GM12872 (cell line): ENCODE data around the gene KAT6B.

Experiments used
- CTCF ChIP-seq: IDR thresholded peaks from 3 replicates; pipeline ENCODE4 v1.5.1; 2011; ENCODE audit warnings: low read depth, mild to moderate bottlenecking, low read length, moderate library complexity; ENCODE audit not compliant: insufficient read depth

Gene KAT6B

GRCh38 chr10:75063461-75064230, 237.2 kb downstream of the KAT6B start:
- TF ChIP-seq CTCF, result no peak

- TF ChIP-seq CTCF, result no peak
Observed at GRCh38 chr10:75065076-75065475, 238.7 kb downstream of the KAT6B start.

- TF ChIP-seq CTCF, result no peak
Observed at GRCh38 chr10:75066271-75066670, 239.9 kb downstream of the KAT6B start.

DNA sequence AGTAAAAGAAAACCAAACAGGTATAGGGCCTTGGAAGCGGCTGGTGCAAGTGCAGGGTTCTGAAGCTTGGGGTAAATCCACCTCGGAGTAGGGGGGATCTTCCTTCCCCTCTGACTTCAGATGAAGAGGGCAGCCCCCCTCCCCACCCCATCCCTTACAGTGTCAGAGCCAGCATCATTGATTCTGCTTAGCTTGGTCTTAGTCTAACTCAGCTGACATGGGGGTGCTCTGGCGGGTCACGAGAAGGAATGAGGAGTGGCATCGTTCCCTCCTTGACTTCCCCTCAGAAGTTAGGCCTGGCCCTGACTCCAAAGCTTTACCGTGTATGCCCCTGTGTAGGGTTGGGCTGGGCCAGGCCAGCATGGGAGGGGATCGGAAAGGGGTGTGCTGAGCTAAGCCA, 240.9 kb downstream of the KAT6B start:
- TF ChIP-seq CTCF, result no peak

DNA sequence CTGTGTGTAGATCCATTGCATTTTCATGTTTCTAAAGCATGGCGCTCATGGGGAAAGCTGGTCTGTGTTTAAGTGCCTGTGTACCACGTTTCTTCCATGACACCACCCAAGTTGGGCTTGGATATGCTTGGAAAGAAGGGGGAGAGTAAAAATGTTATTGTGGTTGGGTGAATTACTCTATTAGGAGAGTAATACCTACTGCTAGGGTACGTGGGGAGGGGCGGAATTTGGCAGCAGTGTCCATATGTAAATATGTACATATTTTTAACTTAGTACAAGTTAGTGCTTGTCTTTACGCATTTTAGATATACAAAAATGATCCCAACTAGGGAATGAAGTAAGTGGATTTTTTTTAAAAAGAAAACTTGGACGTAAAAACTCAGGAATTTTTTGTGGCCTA, 242.1 kb downstream of the KAT6B start:
- TF ChIP-seq CTCF, result no peak

DNA sequence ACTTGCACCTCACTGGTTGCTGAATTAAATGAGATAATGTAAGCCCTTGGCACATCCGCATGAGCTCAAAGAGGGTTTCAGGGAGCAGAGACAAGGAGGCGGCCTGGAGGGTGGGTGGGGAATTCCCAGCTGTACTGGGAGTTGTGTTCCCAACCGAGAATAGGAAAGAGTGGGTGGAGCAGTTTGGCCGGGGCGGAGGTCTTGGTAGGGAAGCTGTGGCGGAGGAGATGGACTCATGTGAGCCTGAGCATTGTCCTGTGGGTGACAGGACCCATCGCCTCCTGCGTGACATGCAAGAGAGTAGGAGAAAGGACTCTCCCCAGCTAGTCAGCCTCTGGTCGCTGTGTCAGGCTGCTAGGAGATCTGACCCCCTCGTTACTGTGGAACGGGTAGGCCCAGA, 244.1 kb downstream of the KAT6B start:
- no peak for TF ChIP-seq CTCF

- TF ChIP-seq CTCF, result no peak
Observed at GRCh38 chr10:75070961-75071428, 244.6 kb downstream of the KAT6B start.

DNA sequence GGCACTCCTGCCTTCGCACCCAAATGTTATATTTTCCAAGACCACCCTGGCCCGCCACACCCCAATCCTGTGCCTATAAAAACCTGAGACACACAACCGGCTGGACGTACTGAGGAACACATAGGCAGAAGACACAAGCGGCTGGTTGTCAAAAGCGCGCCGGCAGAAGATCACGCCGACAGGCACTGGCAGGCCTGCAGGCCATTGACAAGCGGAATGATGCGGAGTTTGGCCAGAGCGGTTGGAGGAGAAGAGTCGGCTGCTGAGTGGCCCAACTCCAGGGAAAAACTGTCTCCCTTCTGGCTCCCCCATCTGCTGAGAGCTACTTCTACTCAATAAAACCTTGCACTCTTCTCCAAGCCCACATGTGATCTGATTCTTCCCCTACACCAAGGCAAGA, 245.4 kb downstream of the KAT6B start:
- TF ChIP-seq CTCF, result no peak
